ENCODE data around the gene GHRHR. TPM values are rescaled to one million over a fixed set of nuclear protein-coding genes. Genes with fewer than 3 reads are reported as not detected.

GHRHR gene
- total RNA-seq, 1 experiment from 2014 or later, result not detected

DNA sequence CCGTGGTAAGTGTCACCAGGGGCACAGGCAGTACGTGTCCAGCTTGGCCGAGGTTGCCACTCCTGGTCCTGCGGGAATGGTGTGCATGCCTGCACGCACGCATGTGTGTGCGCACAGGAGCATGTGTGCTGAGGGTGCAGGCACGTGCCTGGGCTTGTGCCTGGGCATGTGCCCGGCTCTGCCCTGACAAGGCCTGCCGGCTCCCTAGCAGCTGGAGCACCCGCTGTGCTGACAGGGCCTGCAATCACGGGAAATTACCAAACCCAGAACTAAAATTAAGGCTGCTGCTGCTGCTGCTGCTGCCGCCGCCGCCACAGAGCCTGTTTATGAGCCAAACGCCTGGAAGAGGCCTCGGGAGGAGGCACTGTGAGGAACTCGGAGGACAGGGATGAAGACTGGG lies 28.7 kb downstream of the GHRHR start:
- Histone ChIP-seq H3K4me1 (replicated peaks; ENCODE audit: insufficient read depth) (peaks cover 12% of the 10 kb centered on the region), H2AFZ (no peak overlapping the region), H3K9me2 (ENCODE audit: insufficient read depth) (no peaks in the 10 kb centered on the region), H3K4me3 (no peak overlapping the region), H4K20me1 (ENCODE audit: insufficient read depth) (no peaks in the 10 kb centered on the region), H3K79me2 (ENCODE audit: low read depth) (no peaks in the 10 kb centered on the region), H3K9me3 (ENCODE audit: insufficient read depth, low read depth) (0 out of 2 replicates have a peak, but pooled peaks cover 6% of the 10 kb centered on the region), H3K4me2 (no peak overlapping the region), H3K36me3 (ENCODE audit: low read depth) (no peaks in the 10 kb centered on the region), H3K27ac (no peak overlapping the region), H3K27me3 (ENCODE audit: insufficient read depth, low read depth) (peaks cover 1% of the 10 kb centered on the region; the same call in 1 of the 2 replicates), H3F3A (ENCODE audit: insufficient read depth, low read depth) (no peaks in the 10 kb centered on the region)
- ChIA-PET CTCF (no interaction called here), POLR2A (ENCODE audit: unreplicated experiment) (no interaction called here)
- TF ChIP-seq CTCF (conservative IDR thresholded peaks at IDR 0.05) (no peak), EZH2 (IDR thresholded peaks at IDR 0.05; ENCODE audit: low read depth) (no peak)
- no TSS peak for BruUV-seq (replicated peaks)
- intact Hi-C loops (cut with micrococcal nuclease; ENCODE audit: unreplicated experiment), result no loop called here
- no peak for DNase-seq

DNA sequence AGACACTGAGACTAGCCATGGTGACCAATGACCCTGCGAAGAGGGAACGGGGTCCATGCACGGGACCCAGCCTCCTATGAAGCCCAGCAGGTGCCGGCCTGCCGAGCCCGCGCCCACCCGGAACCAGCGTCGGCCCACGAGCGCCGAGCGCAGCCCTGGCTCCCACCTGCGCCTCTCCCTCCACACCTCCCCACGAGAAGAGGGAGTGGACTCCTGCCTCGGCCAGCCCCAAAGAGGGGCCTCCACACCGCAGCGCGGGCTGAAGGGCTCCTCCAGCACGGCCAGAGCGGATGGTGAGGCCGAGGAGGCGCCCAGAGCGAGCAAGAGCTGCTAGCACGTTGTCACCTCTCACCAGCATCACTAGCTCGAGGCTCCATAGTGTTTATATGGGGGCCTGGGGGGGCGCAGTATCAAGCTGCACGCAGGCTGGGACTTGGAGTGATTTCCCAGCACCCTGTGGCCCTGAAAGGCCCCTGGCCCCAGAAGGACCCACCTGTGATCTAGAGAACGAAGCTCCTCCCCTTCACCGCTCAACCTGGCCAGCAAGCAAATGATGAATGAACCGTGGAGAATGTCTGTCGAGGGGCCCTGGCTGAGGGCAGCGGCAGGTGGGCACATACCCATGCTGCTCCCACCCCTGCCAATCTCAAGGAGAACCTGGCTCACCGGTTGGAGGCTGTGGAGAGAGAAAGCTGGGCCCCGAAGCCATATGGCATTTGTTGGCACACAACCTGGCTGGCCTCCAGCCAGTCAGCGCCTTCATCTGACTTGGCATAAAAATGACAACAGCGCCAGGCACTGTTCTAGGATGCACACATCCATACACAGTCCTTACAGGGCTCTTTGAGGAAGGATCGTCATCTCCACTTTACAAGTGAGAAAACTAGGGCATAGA lies 30.7 kb downstream of the GHRHR start:
- Histone ChIP-seq H3K27ac (no peak overlapping the region), H3K4me2 (no peak overlapping the region), H2AFZ (no peak overlapping the region), H3F3A (ENCODE audit: insufficient read depth, low read depth) (no peaks in the 10 kb centered on the region), H3K36me3 (ENCODE audit: low read depth) (no peaks in the 10 kb centered on the region), H3K4me1 (replicated peaks; ENCODE audit: insufficient read depth) (no peaks in the 10 kb centered on the region), H3K9me3 (ENCODE audit: insufficient read depth, low read depth) (0 out of 2 replicates have a peak, but pooled peaks cover 6% of the 10 kb centered on the region), H3K9me2 (ENCODE audit: insufficient read depth) (no peaks in the 10 kb centered on the region), H3K4me3 (no peak overlapping the region), H3K79me2 (ENCODE audit: low read depth) (no peaks in the 10 kb centered on the region), H3K27me3 (ENCODE audit: insufficient read depth, low read depth) (peaks cover 18% of the 10 kb centered on the region), H4K20me1 (ENCODE audit: insufficient read depth) (no peaks in the 10 kb centered on the region)
- intact Hi-C loops (cut with micrococcal nuclease; ENCODE audit: unreplicated experiment), result no loop called here
- TF ChIP-seq EZH2 (IDR thresholded peaks at IDR 0.05; ENCODE audit: low read depth) (no peak), CTCF (conservative IDR thresholded peaks at IDR 0.05) (no peak)
- DNase-seq, result no peak
- ChIA-PET POLR2A (ENCODE audit: unreplicated experiment) (no interaction called here), CTCF (interaction anchor here (0.7 to 1.0 kb wide), 2 partner anchors 9 to 11 kb away, joined by 3 read pairs; no protein-coding TSS in a partner anchor)
- BruUV-seq (replicated peaks), result no TSS peak

DNA sequence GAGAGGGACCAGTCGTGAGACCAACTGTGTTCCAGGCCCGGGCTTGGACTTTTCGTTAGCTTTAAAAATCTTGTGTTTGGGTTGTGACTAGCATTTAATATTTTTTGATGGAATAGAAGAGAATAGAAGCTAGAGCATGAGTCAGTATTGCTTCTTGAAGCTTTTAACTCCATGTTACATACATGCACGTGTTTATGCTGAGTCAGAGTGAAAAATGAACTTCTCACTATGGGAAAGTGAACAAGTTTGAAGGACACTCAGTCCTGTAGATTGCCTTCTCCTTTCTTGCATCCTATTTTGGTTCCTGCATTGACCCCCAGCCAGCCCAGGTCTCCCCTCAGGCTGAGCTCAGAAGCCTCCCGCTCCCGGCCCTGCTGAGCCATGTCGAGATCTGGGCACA lies 31.8 kb downstream of the GHRHR start:
- Histone ChIP-seq H3K36me3 (ENCODE audit: low read depth) (no peaks in the 10 kb centered on the region), H3K9me3 (ENCODE audit: insufficient read depth, low read depth) (0 out of 2 replicates have a peak, but pooled peaks cover 6% of the 10 kb centered on the region), H3K4me1 (replicated peaks; ENCODE audit: insufficient read depth) (no peaks in the 10 kb centered on the region), H2AFZ (no peak overlapping the region), H3K4me3 (no peak overlapping the region), H4K20me1 (ENCODE audit: insufficient read depth) (no peaks in the 10 kb centered on the region), H3K79me2 (ENCODE audit: low read depth) (no peaks in the 10 kb centered on the region), H3K27me3 (ENCODE audit: insufficient read depth, low read depth) (peaks cover 29% of the 10 kb centered on the region), H3K27ac (no peak overlapping the region), H3F3A (ENCODE audit: insufficient read depth, low read depth) (no peaks in the 10 kb centered on the region), H3K9me2 (ENCODE audit: insufficient read depth) (no peaks in the 10 kb centered on the region), H3K4me2 (no peak overlapping the region)
- intact Hi-C loops (cut with micrococcal nuclease; ENCODE audit: unreplicated experiment), result no loop called here
- ChIA-PET POLR2A (ENCODE audit: unreplicated experiment) (no interaction called here), CTCF (interaction anchor here (1.0 kb wide), 1 partner anchor 12 kb away, joined by 3 read pairs; no protein-coding TSS in a partner anchor)
- DNase-seq, result no peak
- TF ChIP-seq EZH2 (IDR thresholded peaks at IDR 0.05; ENCODE audit: low read depth), result no peak
- TF ChIP-seq CTCF (conservative IDR thresholded peaks at IDR 0.05), result no peak
- no TSS peak for BruUV-seq (replicated peaks)

Measured in PC-9 (cell line).